GM21737 (cell line): ENCODE data around the gene TNS3.
"Not testable (repeated sequence)": the region's sequence is repeated elsewhere in the genome, so short reads cannot be mapped to it uniquely, and the experiment has no call there.

Experiments
- ATAC-seq: cut with Tn5 transposase; IDR thresholded peaks from one replicate; pipeline ENCODE4 v1.9.1; 2021; ENCODE audit warnings: mild to moderate bottlenecking, moderate library complexity; ENCODE audit not compliant: unreplicated experiment

TNS3 gene

DNA sequence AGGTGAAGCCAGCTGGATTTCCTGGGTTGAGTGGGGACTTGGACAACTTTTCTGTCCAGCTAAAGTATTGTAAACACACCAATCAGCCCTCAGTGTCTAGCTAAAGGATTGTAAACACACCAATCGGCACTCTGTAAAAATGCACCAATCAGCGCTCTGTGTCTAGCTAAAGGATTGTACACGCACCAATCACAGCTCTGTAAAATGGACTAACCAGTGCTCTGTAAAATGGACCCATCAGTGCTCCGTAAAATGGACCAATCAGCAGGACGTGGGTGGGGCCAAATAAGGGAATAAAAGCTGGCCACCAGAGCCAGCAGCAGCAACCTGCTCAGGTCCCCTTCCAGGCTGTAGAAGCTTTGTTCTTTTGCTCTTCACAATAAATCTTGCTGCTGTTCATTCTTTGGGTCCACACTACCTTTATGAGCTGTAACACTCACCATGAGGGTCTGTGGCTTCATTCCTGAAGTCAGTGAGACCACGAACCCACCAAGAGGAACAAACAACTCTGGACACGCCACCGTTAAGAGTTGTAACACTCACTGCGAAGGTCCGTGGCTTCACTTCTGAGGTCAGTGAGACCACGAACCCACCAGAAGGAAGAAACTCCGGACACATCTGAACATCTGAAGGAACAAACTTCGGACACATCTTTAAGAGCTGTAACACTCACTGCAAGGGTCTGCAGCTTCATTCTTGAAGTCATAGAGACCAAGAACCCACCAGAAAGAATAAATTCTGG, 21.8 kb upstream of the TNS3 start:
- ATAC-seq = not testable (repeated sequence)

DNA sequence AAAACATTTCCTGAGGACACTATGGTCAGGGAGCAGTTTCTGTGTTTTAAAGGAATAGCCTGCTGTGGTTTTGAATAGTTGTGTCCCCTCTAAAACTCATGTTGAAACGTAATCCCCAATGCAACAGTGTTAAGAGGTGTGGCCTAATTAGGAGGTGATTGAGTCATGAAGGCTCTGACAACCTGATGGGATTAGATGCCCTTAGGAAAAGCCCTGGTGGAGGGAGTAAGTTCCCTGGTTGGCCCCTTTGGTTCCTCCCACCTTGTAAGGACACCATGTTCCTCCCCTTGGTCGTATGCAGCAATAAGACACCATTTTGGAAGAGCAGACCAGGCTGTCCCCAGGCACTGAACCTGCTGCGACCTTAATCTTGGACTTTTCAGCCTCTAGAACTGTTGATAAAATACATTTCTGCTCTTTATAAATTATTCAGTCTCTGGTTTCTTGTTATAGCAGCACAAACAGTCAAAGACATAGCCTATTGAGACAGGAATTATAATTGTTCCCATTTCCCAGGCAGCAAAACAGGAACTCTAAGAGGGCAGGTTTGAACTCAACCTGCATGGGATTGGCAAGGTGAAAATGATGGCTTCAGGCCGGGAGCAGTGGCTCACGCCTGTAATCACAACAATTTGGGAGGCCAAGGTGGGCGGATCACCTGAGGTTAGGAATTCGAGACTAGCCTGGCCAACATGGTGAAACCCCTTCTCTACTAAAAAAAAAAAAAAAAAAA, 20.5 kb upstream of the TNS3 start:
- ATAC-seq = no peak

GRCh38 chr7:47601881-47602249, 20.0 kb upstream of the TNS3 start:
- no peak for ATAC-seq

DNA sequence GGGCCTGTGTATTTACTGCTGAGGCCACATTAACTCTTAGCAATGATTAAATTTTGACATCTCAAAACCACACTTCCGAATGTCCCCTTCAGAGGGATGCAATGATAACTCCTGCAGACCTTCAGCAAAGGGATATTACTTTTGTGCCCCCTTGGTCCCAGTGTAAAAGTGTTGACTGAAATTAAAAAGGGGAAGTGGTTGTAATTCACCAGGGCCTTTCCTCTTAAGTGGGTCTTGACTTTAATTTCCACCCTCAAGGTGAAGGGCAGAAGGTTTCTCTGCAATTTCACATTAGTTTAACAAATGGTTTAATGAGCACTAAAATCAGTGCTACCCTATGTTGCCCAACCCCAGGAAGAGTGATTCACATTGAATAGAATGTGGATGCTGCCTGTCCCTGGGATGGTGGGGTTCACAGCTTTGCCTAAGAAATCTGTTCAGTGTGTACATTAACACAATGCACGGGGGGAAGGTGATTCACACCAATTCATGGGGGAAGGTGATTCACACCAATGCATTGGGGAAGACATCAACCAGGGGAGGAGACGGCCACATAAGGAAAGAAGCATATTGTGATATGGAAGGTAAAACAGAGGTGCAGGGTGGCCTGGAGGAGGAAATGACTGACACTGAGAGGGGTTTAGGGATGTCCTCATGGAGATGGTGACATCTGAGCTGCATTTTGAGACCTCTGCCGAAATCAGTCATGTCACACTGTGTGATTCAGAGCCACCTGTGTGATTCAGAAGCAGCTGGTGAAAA, 19.4 kb upstream of the TNS3 start:
- peak; percentile 63 for ATAC-seq

DNA sequence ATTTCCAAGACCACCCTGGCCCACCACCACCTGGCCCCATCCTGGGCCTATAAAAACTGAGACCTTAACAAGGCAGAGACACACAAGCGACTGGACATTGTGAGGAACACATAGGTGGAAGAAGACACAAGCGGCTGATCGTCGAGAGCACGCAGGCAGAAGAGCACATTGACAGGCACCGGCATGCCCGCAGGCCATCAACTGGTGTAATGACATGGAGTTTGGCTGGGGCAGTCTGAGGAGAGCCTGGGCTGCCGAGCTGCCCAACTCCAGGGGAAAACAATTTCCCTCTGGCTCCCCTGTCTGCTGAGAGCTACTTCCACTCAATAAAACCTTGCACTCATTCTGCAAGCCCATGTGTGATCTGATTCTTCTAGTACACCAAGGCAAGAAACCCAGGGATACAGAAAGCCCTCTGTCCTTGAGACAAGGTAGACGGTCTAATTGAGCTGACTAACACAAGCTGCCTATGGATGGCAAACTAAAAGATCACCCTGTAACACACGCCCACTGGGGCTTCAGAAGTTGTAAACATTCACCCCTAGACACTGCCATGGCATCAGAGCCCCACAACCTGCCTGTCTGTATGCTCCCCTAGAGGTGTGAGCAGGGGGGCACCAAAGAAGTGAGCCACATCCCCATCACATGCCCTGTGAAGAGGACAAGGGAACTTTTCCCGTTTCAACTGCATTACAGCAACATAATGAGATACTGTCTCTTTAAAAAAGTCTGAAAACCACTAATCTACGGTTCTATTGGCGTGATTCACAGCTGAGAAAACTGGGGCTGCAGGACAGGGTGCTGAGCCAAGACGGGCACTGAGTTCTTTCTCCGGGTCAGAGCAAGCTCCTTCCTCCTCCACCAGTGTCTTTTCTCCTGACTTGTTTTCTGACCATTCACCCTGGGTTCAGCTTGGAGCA, 18.5 kb upstream of the TNS3 start:
- ATAC-seq = peak; percentile 49

DNA sequence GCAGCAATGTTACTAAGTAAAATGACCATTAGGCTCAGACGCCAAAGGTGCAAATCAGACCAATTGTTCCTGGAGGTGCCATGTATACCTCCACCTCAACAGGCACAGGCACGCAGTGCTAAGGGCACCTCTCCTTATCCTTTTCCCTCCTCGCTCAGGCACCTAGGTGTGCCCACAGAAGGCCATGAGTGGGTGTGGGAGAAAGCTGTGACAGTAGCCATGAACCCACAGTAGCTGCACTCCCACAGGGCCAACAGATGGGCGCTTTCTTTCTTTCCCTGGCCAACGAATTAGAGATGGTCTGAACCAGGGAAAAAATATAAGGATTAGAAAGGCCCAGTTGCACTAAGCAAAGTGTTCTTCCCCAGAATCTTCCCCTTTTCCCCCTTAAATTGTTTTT, 15.5 kb upstream of the TNS3 start:
- no peak for ATAC-seq

DNA sequence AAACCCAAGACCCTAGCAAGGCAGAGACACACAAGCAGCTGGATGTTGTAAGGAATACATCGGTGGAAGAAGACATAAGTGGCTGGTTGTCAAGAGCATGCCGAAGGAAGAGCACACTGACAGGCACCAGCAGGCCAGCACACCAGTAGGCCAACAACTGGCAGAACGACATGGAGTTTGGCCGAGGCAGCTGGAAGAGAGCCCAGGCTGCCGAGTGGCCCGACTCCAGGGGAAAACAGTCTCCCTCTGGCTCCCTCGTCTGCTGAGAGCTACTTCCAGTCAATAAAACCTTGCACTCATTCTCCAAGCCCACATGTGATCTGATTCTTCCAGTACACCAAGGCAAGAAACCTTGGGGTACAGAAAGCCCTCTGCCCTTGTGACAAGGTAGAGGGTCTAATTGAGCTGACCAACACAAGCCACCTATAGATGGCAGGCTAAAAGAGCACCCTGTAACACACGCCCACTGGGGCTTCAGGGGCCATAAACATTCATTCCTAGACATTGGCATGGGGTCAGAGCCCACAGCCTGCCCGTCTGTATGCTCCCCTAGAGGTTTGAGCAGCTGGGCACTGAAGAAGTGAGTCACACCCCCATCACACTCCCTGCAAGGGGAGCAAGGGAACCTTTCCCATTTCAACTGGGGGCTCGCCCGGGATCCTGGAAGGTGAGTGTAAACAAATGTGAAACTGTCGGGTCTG, 14.7 kb upstream of the TNS3 start:
- ATAC-seq = no peak

DNA sequence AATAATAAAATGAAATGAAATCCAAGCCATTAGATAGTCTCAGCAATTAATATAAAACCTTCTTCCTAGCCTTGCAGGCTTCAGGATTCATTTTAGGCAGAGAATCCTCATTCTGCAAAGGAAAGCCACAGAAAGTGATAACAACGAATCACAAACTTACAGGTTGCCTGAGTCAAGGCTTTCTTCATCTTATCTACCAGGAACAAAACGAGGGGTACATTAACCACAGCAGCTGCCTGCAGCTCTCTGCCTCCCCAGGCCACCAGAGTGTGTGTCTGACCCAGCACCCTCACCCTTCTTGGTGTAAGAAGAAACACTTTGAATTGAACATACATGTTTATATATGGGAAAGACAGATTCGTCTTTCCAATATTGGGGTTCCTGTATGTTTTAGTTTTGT, 12.5 kb upstream of the TNS3 start:
- ATAC-seq = no peak

DNA sequence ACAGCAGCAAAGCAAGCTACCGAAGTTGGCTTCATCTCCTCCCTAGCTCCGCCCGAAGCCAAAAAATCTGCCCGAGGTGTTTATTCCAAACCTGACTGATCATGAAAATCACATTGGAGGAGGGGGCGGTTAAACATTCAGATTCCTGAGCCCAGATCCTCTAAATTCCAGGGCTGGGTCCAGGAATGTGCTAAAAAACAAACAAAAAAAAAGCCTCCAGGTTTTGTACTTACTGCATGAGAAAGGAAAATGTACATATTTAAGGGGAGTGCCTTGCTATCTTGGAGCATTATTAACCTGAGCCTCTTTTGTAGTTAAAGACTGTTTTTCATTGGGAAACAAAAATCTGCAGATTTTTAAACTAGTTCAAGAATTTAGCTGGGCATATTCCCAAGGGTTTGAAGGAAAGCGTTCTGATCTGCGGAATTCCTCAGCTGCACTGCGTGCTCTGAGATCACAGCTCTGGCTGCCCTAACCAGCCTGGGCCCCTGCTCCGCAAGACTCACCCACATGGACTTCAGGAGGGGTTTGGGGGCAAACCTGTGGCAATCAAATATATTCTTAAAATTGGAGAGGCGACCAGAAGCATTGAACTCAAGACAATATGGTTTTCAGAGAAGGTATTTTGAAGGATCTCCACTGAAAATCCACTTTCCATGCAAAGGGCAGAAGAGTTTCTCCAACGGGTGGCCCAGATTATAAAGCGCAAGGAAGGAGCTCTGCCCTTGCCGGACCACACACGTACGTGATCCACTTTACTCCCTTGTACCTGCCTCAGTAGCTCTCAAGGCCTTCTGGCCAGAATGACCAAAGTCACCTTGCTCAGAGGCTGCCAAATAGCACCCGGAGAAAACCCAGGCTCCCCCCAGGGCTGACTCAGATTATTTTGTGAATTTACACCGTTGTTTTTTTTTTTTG, 10.0 kb upstream of the TNS3 start:
- no peak for ATAC-seq

DNA sequence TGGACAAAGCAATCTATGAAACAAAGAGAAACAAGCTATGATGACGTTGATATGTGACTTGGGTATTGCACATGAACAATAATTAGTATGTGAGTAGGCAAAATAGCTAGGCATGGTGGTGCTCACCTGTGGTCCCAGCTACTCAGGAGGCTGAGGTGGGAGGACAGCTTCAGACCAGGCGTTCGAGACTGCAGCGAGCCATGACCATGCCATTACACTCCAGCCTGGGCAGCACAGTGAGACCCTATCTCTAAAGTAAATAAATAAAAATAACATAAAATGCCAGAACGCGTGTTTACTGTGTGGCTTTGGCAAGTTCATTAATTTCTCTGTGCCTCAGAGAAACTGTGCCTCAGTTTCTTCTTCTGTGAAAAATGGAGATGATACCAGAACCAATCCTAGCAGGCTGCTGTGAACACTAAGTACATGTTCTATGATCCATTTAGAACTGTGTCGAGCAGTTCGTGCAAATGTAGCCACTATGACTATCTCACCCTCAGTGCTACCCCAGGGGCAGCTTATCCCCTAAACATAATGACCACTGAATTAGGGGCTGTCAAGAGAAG, 9.3 kb upstream of the TNS3 start:
- no peak for ATAC-seq

GRCh38 chr7:47590215-47590614, 8.3 kb upstream of the TNS3 start:
- not testable (repeated sequence) for ATAC-seq

- no peak for ATAC-seq
These were observed 6.9 kb upstream of the TNS3 start for GRCh38 chr7:47588704-47589225.

DNA sequence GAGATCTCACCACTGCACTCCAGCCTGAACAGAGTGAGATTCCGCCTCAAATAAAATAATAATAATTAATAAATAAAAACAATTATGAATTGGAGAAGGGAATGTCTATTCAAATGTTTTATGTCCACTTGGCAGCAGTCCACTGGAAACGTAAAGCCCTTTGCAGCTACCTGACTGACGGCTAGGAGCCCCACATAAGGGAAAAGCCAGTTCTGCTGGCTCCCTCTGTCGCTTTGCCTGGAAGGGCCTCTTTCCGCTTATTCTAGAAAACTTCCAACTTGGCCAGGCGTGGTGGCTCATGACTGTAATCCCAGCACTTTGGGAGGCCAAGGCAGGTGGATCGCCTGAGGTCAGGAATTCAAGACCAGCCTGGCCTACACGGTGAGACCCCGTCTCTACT, 6.1 kb upstream of the TNS3 start:
- ATAC-seq = no peak

DNA sequence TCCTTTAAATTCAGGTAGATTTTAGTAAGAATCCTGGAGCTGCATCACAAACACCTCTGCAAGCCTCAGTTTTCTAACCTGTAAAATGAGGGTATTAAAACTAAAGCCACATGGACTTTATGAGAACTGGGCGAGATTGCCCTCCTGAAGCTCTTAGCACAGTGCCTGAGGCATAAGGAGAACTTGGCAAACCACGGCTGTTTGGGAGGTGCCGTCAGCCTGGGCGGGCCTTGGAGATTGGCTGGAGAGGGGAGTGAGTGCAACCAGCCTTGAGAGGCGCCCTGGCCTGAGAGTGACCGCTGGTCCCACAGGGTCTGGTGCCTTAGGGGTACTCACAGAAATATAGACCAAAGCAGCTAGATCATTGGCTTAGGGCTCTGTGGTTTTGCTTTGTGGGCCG, 5.4 kb upstream of the TNS3 start:
- no peak for ATAC-seq

GRCh38 chr7:47586925-47587324, 5.0 kb upstream of the TNS3 start:
- ATAC-seq = no peak

DNA sequence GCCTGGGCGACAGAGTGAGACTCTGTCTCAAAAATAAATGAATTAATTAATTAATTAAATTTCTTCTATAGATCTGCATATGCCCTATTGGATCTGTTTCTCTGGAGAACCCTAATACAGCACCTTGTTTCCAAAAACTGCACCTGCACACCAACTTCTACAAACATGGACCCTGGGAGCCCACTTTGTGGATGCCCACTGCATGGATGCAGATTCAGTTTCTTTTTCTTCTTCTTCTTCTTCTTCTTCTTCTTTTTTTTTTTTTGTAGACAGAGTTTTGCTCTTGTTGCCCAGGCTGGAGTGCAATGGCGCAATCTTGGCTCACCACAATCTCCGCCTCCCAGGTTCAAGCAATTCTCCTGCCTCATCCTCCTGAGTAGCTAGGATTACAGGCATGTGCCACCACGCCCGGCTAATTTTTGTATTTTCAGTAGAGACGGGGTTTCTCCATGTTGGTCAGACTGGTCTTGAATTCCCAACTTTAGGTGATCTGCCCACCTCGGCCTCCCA, 4.3 kb upstream of the TNS3 start:
- not testable (repeated sequence) for ATAC-seq

DNA sequence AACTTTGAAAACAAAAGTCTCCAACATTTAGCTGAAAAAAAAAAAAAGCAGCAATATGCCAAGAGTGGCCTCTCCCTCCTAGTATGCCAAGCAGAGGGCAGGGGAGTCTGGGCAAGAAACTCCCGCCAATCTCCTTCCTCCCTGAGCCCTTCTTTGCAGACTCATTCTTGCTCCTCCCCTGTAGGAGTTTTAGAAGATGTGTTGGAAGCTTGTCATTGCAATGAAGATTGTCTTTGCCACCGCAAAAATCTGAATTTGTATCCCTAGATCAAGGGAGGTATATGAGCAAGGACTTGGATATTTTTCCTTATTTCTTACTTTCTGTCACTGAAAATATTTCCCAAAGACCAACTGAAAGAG, 2.6 kb upstream of the TNS3 start:
- ATAC-seq = no peak

GRCh38 chr7:47583739-47584535, 2.0 kb upstream of the TNS3 start:
- no peak for ATAC-seq
